SK-N-SH (cell line): ENCODE measurements around the gene ARHGAP40. TPM values are rescaled to one million over a fixed set of nuclear protein-coding genes. Genes with fewer than 3 reads are reported as not detected.

Experiments used
- CTCF ChIA-PET: fragments of 300-600, 350-600 bp; formaldehyde crosslinking; extraction: SDS; loops from one replicate; lab custom pipeline; 2021; lab: Yijun Ruan, JAX
- POLR2A ChIA-PET: fragments of 350-600 bp; sonication (Branson Sonifier 250); formaldehyde crosslinking; extraction: SDS; loops from one replicate; lab custom pipeline; 2020; ENCODE audit warnings: antibody characterized with exemption, inconsistent platforms; lab: Yijun Ruan, JAX
- DNase-seq: peaks from one replicate; pipeline ENCODE4 v3.0.0; 2012
- H2AFZ ChIP-seq: fragments of 200-600 bp; sonication (generic); 2 replicates; pipeline ENCODE4 v1.8.1; 2016; ENCODE audit warnings: antibody characterized with exemption, mild to moderate bottlenecking, low read depth
- H3F3A ChIP-seq: fragments of 200-600 bp; sonication (generic); replicated peaks from 2 replicates; pipeline ENCODE3; 2016; ENCODE audit warnings: antibody characterized with exemption, mild to moderate bottlenecking; ENCODE audit not compliant: insufficient read depth
- H3K27ac ChIP-seq, 2 experiments: fragments of 200-500 bp in 1 of 2; fragments of 200-600 bp in 1 of 2; sonication (Bioruptor generic) in 1 of 2; sonication (generic), shearing (Covaris generic) in 1 of 2; 2 replicates each; pipeline versions ENCODE4 v1.5.1 to v1.6.1; 2014 to 2016; ENCODE audit warnings: low read depth in 2 of 2, inconsistent platforms in 1 of 2, low read length in 1 of 2, mild to moderate bottlenecking in 1 of 2, mixed read lengths in 1 of 2
- H3K27me3 ChIP-seq: fragments of 200-600 bp; sonication (generic), shearing (Covaris generic); 2 replicates; pipeline ENCODE4 v1.6.1; 2016; ENCODE audit warnings: mixed run types; ENCODE audit not compliant: insufficient read depth
- H3K36me3 ChIP-seq, 2 experiments: fragments of 200-500 bp in 1 of 2; fragments of 200-600 bp in 1 of 2; sonication (Bioruptor generic) in 1 of 2; sonication (generic) in 1 of 2; replicated peaks in 1 of 2; 2 replicates each; pipeline versions ENCODE3 to v1.5.1; 2014 to 2016; ENCODE audit warnings: low read length in 1 of 2, mild to moderate bottlenecking in 1 of 2; ENCODE audit not compliant: insufficient read depth in 2 of 2, control insufficient read depth in 1 of 2
- H3K4me1 ChIP-seq, 2 experiments: fragments of 200-500 bp in 1 of 2; fragments of 200-600 bp in 1 of 2; sonication (Bioruptor generic) in 1 of 2; sonication (generic), shearing (Covaris generic) in 1 of 2; 2 replicates each; pipeline versions ENCODE4 v1.5.1 to v1.6.1; 2014 to 2016; ENCODE audit warnings: low read depth in 1 of 2, low read length in 1 of 2, mixed run types in 1 of 2; ENCODE audit not compliant: insufficient read depth in 2 of 2, control insufficient read depth in 1 of 2
- H3K4me2 ChIP-seq: fragments of 200-600 bp; sonication (generic), shearing (Covaris generic); 2 replicates; pipeline ENCODE4 v1.6.1; 2017; ENCODE audit warnings: mixed run types
- H3K4me3 ChIP-seq, 2 experiments: fragments of 200-500 bp in 1 of 2; fragments of 200-600 bp in 1 of 2; sonication (Bioruptor generic) in 1 of 2; sonication (generic), shearing (Covaris generic) in 1 of 2; 2 replicates each; pipeline versions ENCODE4 v1.5.1 to v1.8.1; 2014 to 2016; ENCODE audit warnings: low read depth in 2 of 2, inconsistent platforms in 1 of 2, low read length in 1 of 2, mild to moderate bottlenecking in 1 of 2, mixed read lengths in 1 of 2, moderate library complexity in 1 of 2
- H3K79me2 ChIP-seq: fragments of 200-600 bp; sonication (generic); 2 replicates; pipeline ENCODE4 v1.8.1; 2017; ENCODE audit warnings: mild to moderate bottlenecking; ENCODE audit not compliant: insufficient read depth
- H3K9ac ChIP-seq: fragments of 200-600 bp; sonication (generic); 2 replicates; pipeline ENCODE4 v1.6.1; 2017; ENCODE audit warnings: mixed run types
- H3K9me2 ChIP-seq: fragments of 200-600 bp; sonication (generic); 2 replicates; pipeline ENCODE4 v1.6.1; 2017; ENCODE audit warnings: mixed run types
- H3K9me3 ChIP-seq: fragments of 200-600 bp; sonication (generic); 2 replicates; pipeline ENCODE4 v1.6.1; 2017; ENCODE audit warnings: mixed run types, mild to moderate bottlenecking, moderate library complexity
- H4K20me1 ChIP-seq: fragments of 200-600 bp; sonication (generic); 2 replicates; pipeline ENCODE4 v1.6.1; 2017; ENCODE audit warnings: mild to moderate bottlenecking, mixed run types; ENCODE audit not compliant: insufficient read depth
- CHD2 ChIP-seq: fragments of 150-350 bp; IDR thresholded peaks from 2 replicates; pipeline ENCODE4 v1.6.1; 2018; ENCODE audit warnings: low read length; ENCODE audit not compliant: partially characterized antibody
- ELF1 ChIP-seq: IDR thresholded peaks from 2 replicates; pipeline ENCODE4 v1.4.0; 2012
- EP300 ChIP-seq, 2 experiments: IDR thresholded peaks; 2 replicates each; pipeline versions ENCODE4 v1.4.0 to v1.6.1; 2012; ENCODE audit warnings: borderline replicate concordance in 1 of 2, low read depth in 1 of 2, low read length in 1 of 2
- EZH2phosphoT487 ChIP-seq: fragments of 200-600 bp; sonication (generic); IDR thresholded peaks from 2 replicates; pipeline ENCODE4 v1.6.1; 2017; ENCODE audit warnings: low read depth, mixed run types, mild to moderate bottlenecking, antibody characterized with exemption, moderate library complexity, borderline replicate concordance
- FOXJ3 ChIP-seq: sonication (generic); formaldehyde crosslinking; IDR thresholded peaks from 2 replicates; pipeline ENCODE4 v1.5.1; 2020; ENCODE audit warnings: mild to moderate bottlenecking, missing genetic modification reagents
- JUND ChIP-seq: IDR thresholded peaks from 2 replicates; pipeline ENCODE4 v1.4.0; 2012
- MXI1 ChIP-seq: IDR thresholded peaks from 2 replicates; pipeline ENCODE4 v1.6.1; 2012; ENCODE audit warnings: mild to moderate bottlenecking, low read depth, low read length, improper control_type of control experiment
- NFIC ChIP-seq: IDR thresholded peaks from 2 replicates; pipeline ENCODE4 v1.4.0; 2012; ENCODE audit warnings: borderline replicate concordance
- NRF1 ChIP-seq: IDR thresholded peaks from 2 replicates; pipeline ENCODE4 v1.6.1; 2012; ENCODE audit warnings: low read depth, mild to moderate bottlenecking, low read length
- POLR2AphosphoS5 ChIP-seq: IDR thresholded peaks from 2 replicates; pipeline ENCODE4 v1.6.1; 2012; ENCODE audit warnings: low read depth, low read length
- RCOR1 ChIP-seq: fragments of 150-350 bp; IDR thresholded peaks from 2 replicates; pipeline ENCODE4 v1.6.1; 2017; ENCODE audit warnings: antibody characterized with exemption, low read length
- RFX5 ChIP-seq: IDR thresholded peaks from 2 replicates; pipeline ENCODE4 v1.6.1; 2012; ENCODE audit warnings: mild to moderate bottlenecking, improper control_type of control experiment, low read length
- SIN3A ChIP-seq: IDR thresholded peaks from 2 replicates; pipeline ENCODE4 v1.6.1; 2012; ENCODE audit warnings: low read depth, mild to moderate bottlenecking, low read length, moderate library complexity, borderline replicate concordance
- SMC3 ChIP-seq: IDR thresholded peaks from 2 replicates; pipeline ENCODE4 v1.6.1; 2012; ENCODE audit warnings: low read depth, low read length, improper control_type of control experiment
- TAF1 ChIP-seq: IDR thresholded peaks from 2 replicates; pipeline ENCODE4 v1.6.1; 2012; ENCODE audit warnings: low read depth, mild to moderate bottlenecking, low read length, moderate library complexity, borderline replicate concordance
- TEAD4 ChIP-seq: IDR thresholded peaks from 2 replicates; pipeline ENCODE4 v1.4.0; 2012; ENCODE audit warnings: mild to moderate bottlenecking, borderline replicate concordance; ENCODE audit not compliant: insufficient read depth
- WGBS: methylation state at CpG from one replicate; pipeline ENCODE4 v1.1.6; 2017; ENCODE audit warnings: low lambda C conversion rate; 5-methylcytosine and 5-hydroxymethylcytosine counted together
- polyA plus RNA-seq, 3 experiments: library from polyadenylated mRNA; depleted of rRNA; stranded (reverse); fragments of >200 nt; gene quantifications; 2 replicates each; pipeline ENCODE4 v1.2.3, GENCODE V29; 2012
- TF ChIP-seq, protein P1 (sequence below): fragments of 150-350 bp; IDR thresholded peaks from 2 replicates; pipeline ENCODE4 v1.6.1; 2017; ENCODE audit warnings: antibody characterized with exemption, low read length, low read depth, borderline replicate concordance
- TF ChIP-seq, protein P2 (sequence below): IDR thresholded peaks from 2 replicates; pipeline ENCODE4; 2012
- TF ChIP-seq, protein P3 (sequence below): fragments of 200-600 bp; sonication (generic); IDR thresholded peaks from 2 replicates; pipeline ENCODE4 v1.6.1; 2017; ENCODE audit warnings: antibody characterized with exemption, mild to moderate bottlenecking, moderate library complexity

Gene ARHGAP40
- polyA plus RNA-seq, 1 of the 3 experiments (the other 2 are of a cell fraction): 0.02 TPM

DNA sequence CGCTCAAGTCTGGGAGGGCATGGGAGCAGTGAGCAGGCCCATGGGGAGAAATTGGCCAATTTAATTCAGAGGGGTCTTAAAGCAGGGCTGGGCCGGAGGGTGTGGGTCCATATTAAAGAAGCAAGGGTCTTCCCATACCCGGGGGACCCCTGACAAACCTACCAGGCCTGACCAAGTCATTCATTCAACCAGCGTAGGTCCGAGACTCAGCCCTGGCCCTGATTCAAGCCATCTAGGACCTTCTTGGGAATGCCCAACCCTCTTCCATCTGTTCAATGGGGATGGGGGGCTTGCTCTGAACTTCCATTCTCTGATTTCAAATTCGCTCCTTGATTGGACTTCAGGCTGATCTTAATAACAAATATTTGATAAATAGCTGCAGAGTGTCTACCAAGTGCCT is 13.3 kb upstream of the ARHGAP40 start:
- POLR2A ChIA-PET: no interaction called here
- H3K79me2 ChIP-seq: no peaks in the 10 kb centered on the region
- H3K27ac ChIP-seq: no peak overlapping the region
- CTCF ChIA-PET: no interaction called here
- no peak overlapping the region for H3K4me3 ChIP-seq
- no peaks in the 10 kb centered on the region for H4K20me1 ChIP-seq
- H3K4me1 ChIP-seq: no peaks in the 10 kb centered on the region; a peak in 1 of 4 replicates
- no peaks in the 10 kb centered on the region for H3K36me3 ChIP-seq
- H3K9ac ChIP-seq: no peak overlapping the region
- 71% methylated on average over 4 of the region's 6 CpGs for WGBS
- H3K9me3 ChIP-seq: no peaks in the 10 kb centered on the region
- DNase-seq: no peak
- TF ChIP-seq NRF1 (no peak), TEAD4 (no peak), RCOR1 (no peak), SIN3A (no peak), ELF1 (no peak), POLR2AphosphoS5 (no peak), TAF1 (no peak), NFIC (no peak), RFX5 (no peak), MXI1 (no peak), SMC3 (no peak), FOXJ3 (CRISPR knock-in tag) (no peak), EZH2phosphoT487 (no peak), CHD2 (no peak), EP300 (IDR thresholded peaks at IDR 0.05; ENCODE audit: borderline replicate concordance in 1 of 2, low read depth in 1 of 2, low read length in 1 of 2) (no peak), JUND (no peak)
- TF ChIP-seq, protein P1, sequence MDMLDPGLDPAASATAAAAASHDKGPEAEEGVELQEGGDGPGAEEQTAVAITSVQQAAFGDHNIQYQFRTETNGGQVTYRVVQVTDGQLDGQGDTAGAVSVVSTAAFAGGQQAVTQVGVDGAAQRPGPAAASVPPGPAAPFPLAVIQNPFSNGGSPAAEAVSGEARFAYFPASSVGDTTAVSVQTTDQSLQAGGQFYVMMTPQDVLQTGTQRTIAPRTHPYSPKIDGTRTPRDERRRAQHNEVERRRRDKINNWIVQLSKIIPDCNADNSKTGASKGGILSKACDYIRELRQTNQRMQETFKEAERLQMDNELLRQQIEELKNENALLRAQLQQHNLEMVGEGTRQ: no peak
- TF ChIP-seq, protein P2, sequence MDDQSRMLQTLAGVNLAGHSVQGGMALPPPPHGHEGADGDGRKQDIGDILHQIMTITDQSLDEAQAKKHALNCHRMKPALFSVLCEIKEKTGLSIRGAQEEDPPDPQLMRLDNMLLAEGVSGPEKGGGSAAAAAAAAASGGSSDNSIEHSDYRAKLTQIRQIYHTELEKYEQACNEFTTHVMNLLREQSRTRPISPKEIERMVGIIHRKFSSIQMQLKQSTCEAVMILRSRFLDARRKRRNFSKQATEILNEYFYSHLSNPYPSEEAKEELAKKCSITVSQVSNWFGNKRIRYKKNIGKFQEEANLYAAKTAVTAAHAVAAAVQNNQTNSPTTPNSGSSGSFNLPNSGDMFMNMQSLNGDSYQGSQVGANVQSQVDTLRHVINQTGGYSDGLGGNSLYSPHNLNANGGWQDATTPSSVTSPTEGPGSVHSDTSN: no peak
- TF ChIP-seq, protein P3, sequence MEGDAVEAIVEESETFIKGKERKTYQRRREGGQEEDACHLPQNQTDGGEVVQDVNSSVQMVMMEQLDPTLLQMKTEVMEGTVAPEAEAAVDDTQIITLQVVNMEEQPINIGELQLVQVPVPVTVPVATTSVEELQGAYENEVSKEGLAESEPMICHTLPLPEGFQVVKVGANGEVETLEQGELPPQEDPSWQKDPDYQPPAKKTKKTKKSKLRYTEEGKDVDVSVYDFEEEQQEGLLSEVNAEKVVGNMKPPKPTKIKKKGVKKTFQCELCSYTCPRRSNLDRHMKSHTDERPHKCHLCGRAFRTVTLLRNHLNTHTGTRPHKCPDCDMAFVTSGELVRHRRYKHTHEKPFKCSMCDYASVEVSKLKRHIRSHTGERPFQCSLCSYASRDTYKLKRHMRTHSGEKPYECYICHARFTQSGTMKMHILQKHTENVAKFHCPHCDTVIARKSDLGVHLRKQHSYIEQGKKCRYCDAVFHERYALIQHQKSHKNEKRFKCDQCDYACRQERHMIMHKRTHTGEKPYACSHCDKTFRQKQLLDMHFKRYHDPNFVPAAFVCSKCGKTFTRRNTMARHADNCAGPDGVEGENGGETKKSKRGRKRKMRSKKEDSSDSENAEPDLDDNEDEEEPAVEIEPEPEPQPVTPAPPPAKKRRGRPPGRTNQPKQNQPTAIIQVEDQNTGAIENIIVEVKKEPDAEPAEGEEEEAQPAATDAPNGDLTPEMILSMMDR: no peak
- no peak overlapping the region for H2AFZ ChIP-seq
- no peaks in the 10 kb centered on the region for H3K27me3 ChIP-seq
- no peaks in the 10 kb centered on the region for H3F3A ChIP-seq
- no peak overlapping the region for H3K4me2 ChIP-seq
- no peaks in the 10 kb centered on the region for H3K9me2 ChIP-seq
